Fibroblast of the aortic adventitia (primary cell): ENCODE results near the gene SREBF1. TPM values are rescaled to one million over a fixed set of nuclear protein-coding genes. Genes with fewer than 3 reads are reported as not detected.

ENCODE experiments used
- DNase-seq: peaks from one replicate; pipeline ENCODE4 v3.0.0-alpha.2; 2010; ENCODE audit warnings: low read depth
- H3K4me3 ChIP-seq: 2 replicates; pipeline ENCODE4 v1.5.1; 2011; ENCODE audit warnings: low read depth, mild to moderate bottlenecking, control low read depth, low read length, moderate library complexity
- CTCF ChIP-seq: IDR thresholded peaks from 2 replicates; pipeline ENCODE4 v1.5.1; 2011; ENCODE audit warnings: mild to moderate bottlenecking, low read length, control low read depth, inconsistent platforms; ENCODE audit not compliant: insufficient read depth
- total RNA-seq: library from RNA; depleted of rRNA; stranded (reverse); fragments of >200 nt; gene quantifications from 2 replicates; pipeline ENCODE4 v1.2.3, GENCODE V29; 2012; ENCODE audit warnings: low replicate concordance

Gene SREBF1
- total RNA-seq, 1 donor = 48.7 TPM

- no peak for DNase-seq
- no peak overlapping the region for H3K4me3 ChIP-seq
- TF ChIP-seq CTCF = no peak
These were observed 64.6 kb downstream of the SREBF1 start for GRCh38 chr17:17772231-17772630.

GRCh38 chr17:17771498-17772201, 65.1 kb downstream of the SREBF1 start:
- no peak for TF ChIP-seq CTCF
- DNase-seq = no peak
- H3K4me3 ChIP-seq = no peak overlapping the region

- no peak for TF ChIP-seq CTCF
- no peak overlapping the region for H3K4me3 ChIP-seq
- DNase-seq = no peak
These were observed 66.1 kb downstream of the SREBF1 start for GRCh38 chr17:17770632-17771044.

GRCh38 chr17:17769869-17770631, 66.7 kb downstream of the SREBF1 start:
- no peak for TF ChIP-seq CTCF
- no peak overlapping the region for H3K4me3 ChIP-seq

DNA sequence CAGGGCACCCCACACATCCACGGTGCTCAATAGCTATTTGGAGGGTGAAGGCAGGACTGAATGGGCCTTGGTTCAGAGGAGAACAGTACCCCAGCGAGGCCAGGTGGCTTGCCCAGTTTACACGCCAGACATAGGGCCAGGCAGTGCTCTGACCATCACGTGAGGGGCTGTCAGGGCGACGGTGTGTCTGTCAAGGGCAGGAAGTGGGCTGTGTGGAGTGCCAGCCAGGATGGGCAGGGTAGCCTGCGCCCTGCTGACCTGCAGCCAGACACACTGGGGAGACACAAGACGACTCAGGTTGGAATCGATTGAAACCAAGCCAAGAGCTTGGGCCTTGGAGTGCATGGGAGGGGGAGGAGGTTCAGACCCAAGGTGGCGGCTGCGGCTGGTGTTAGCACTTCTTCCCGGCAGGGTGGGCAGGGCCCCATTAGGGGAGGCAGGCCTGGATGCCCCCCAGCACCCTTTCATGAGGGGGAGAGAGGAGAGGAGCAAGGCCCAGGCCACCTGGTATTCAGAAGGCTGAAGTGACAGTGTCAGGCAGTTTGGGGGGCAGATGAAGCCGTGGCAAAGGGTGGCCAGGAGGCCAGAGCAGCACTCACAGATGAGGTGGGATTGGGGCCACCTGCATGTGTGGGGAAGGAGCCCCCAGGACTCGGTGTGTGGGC, 68.2 kb downstream of the SREBF1 start:
- no peak for DNase-seq
- H3K4me3 ChIP-seq = no peak overlapping the region
- TF ChIP-seq CTCF = no peak

More at GRCh38 chr17:17769869-17770631, 66.7 kb downstream of the SREBF1 start:
- DNase-seq = no peak

DNA sequence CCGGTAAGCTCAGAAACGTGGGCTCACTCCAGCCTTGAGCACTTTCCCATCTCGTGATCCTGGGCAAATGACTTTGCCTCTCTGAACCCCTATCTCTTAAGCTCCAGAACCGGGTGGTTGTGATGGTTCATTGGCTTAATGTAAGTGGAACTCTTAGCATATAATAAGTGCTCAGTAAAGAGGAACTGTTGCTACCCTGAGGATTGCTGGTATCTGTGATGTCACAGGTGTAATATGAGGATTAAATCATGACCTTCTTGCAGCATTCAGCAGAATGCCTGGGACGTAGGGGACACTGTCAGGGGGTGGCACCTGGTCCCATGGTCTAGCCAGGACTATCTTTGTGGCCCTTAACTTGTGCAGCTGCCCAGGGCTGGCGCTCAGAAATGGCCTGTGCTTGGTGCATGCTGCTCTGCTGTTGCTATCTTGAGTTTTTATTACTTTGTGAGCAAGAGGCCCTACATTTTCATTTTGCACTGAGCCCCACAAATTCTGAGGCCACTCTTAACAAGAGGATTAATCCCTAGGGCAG, 68.8 kb downstream of the SREBF1 start:
- DNase-seq = no peak
- no peak for TF ChIP-seq CTCF
- H3K4me3 ChIP-seq = no peak overlapping the region
